Endothelial cell (in vitro differentiated cells): ENCODE data around the gene KANK3. TPM values are rescaled to one million over a fixed set of nuclear protein-coding genes. Genes with fewer than 3 reads are reported as not detected.
"Not testable (repeated sequence)": the region's sequence is repeated elsewhere in the genome, so short reads cannot be mapped to it uniquely, and the experiment has no call there.

Source experiments
- DNase-seq: peaks from one replicate; pipeline ENCODE4 v3.0.0; 2021; ENCODE audit warnings: low spot score
- H3K27ac Mint-ChIP-seq: one replicate; pipeline ENCODE4 v1.8.0; 2021; ENCODE audit warnings: mixed read lengths, inconsistent platforms; ENCODE audit not compliant: unreplicated experiment
- H3K27me3 Mint-ChIP-seq: one replicate; pipeline ENCODE4 v1.8.0; 2021; ENCODE audit warnings: mild to moderate bottlenecking, moderate library complexity, mixed read lengths, inconsistent platforms; ENCODE audit not compliant: unreplicated experiment
- H3K36me3 Mint-ChIP-seq: one replicate; pipeline ENCODE4 v1.8.0; 2021; ENCODE audit warnings: mild to moderate bottlenecking, low read depth, mixed read lengths, inconsistent platforms; ENCODE audit not compliant: unreplicated experiment
- H3K4me1 Mint-ChIP-seq: one replicate; pipeline ENCODE4 v1.8.0; 2021; ENCODE audit warnings: mild to moderate bottlenecking, mixed read lengths, inconsistent platforms; ENCODE audit not compliant: unreplicated experiment
- H3K4me3 Mint-ChIP-seq: one replicate; pipeline ENCODE4 v1.8.0; 2021; ENCODE audit warnings: mild to moderate bottlenecking, mixed read lengths, inconsistent platforms; ENCODE audit not compliant: unreplicated experiment
- H3K9me3 Mint-ChIP-seq: one replicate; pipeline ENCODE4 v1.8.0; 2021; ENCODE audit warnings: mixed read lengths, inconsistent platforms; ENCODE audit not compliant: unreplicated experiment
- total RNA-seq: library from RNA; stranded (reverse); fragmentation: NEBNext Ultra II Directional; extraction: Animal tissue kit (Norgen Biotek cat#: 25700); gene quantifications from one replicate; pipeline ENCODE4 v1.2.1, GENCODE V29; 2021; ENCODE audit not compliant: unreplicated experiment
- TF ChIP-seq, protein P1 (sequence below): fragments of 200-600 bp; sonication (generic); IDR thresholded peaks from one replicate; pipeline ENCODE4 v1.5.0; 2021; ENCODE audit warnings: antibody characterized with exemption; ENCODE audit not compliant: unreplicated experiment

Gene KANK3
- total RNA-seq, 1 donor from 2014 or later = 109 TPM

GRCh38 chr19:8316351-8317125, 26.5 kb downstream of the KANK3 start:
- H3K4me3 Mint-ChIP-seq = peak overlapping the region; percentile 65
- peak overlapping the region; percentile 85 for H3K27ac Mint-ChIP-seq
- H3K27me3 Mint-ChIP-seq = peaks cover 15% of the 10 kb centered on the region
- H3K4me1 Mint-ChIP-seq = peaks cover 52% of the 10 kb centered on the region
- no peak for DNase-seq
- TF ChIP-seq, protein P1, sequence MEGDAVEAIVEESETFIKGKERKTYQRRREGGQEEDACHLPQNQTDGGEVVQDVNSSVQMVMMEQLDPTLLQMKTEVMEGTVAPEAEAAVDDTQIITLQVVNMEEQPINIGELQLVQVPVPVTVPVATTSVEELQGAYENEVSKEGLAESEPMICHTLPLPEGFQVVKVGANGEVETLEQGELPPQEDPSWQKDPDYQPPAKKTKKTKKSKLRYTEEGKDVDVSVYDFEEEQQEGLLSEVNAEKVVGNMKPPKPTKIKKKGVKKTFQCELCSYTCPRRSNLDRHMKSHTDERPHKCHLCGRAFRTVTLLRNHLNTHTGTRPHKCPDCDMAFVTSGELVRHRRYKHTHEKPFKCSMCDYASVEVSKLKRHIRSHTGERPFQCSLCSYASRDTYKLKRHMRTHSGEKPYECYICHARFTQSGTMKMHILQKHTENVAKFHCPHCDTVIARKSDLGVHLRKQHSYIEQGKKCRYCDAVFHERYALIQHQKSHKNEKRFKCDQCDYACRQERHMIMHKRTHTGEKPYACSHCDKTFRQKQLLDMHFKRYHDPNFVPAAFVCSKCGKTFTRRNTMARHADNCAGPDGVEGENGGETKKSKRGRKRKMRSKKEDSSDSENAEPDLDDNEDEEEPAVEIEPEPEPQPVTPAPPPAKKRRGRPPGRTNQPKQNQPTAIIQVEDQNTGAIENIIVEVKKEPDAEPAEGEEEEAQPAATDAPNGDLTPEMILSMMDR = no peak
- no peaks in the 10 kb centered on the region for H3K9me3 Mint-ChIP-seq
- peaks cover 11% of the 10 kb centered on the region for H3K36me3 Mint-ChIP-seq

DNA sequence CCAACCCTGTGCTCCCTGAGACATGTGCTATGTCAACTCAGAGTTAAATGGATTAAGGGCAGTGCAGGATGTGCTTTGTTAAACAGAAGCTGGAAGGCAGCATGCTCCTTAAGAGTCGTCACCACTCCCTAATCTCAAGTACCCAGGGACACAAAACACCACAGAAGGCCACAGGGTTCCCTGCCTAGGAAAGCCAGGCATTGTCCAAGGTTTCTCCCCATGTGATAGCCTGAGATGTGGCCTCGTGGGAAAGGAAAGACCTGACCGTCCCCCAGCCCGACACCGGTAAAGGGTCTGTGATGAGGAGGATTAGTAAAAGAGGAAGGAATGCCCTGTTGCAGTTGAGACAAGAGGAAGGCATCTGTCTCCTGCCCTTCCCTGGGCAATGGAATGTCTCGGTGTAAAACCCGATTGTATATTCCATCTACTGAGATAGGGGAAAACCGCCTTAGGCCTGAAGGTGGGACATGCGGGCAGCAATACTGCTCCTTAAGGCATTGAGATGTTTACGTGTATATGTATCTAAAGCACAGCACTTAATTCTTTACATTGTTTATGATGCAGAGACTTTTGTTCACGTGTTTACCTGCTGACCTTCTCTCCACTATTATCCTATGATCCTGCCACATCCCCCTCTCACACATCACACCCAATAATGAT, 28.0 kb downstream of the KANK3 start:
- Mint-ChIP-seq H3K36me3 (peaks cover 11% of the 10 kb centered on the region), H3K4me1 (peaks cover 50% of the 10 kb centered on the region), H3K27ac (peak overlapping the region; percentile 92)
- not testable (repeated sequence) for H3K4me3 Mint-ChIP-seq, DNase-seq, H3K27me3 Mint-ChIP-seq, H3K9me3 Mint-ChIP-seq

- TF ChIP-seq, protein P1 = no peak
- peak; percentile 2 for DNase-seq
- Mint-ChIP-seq H3K36me3 (peaks cover 17% of the 10 kb centered on the region), H3K27me3 (peaks cover 8% of the 10 kb centered on the region), H3K4me3 (no peak overlapping the region), H3K27ac (peak overlapping the region; percentile 52), H3K4me1 (peaks cover 56% of the 10 kb centered on the region), H3K9me3 (no peaks in the 10 kb centered on the region)
Measured at GRCh38 chr19:8311461-8312260, 31.4 kb downstream of the KANK3 start.

DNA sequence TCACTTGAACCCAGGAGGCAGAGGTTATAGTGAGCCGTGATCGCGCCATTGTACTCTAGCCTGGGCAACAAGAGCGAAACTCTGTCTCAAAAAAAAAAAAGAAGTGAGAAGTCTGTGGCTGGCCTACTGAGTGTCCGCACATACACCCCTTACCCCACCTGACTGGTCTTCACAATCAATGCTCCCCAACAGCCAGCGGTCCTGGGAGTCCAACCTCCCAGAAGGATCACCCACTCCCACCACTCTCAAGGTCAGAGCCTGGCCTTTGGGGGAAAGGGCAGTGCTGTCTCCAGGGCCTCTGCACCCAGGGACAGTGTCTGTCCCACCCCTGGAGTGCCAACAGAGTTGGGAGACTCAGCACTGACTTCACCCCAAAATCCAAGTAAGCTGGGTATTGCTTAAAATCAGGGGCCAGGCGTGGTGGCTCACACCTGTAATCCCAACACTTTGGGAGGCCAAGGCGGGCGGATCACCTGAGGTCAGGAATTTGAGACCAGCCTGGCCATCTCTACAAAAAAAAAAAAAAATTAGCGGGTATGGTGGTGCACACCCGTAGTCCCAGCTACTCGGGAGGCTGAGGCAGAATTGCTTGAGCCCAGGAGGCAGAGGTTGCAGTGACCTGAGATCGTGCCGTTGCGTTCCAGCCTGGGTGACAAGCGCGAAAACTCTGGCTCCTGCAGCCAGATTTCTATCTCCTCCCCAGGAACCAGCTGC, 32.6 kb downstream of the KANK3 start:
- TF ChIP-seq, protein P1 = no peak
- H3K27ac Mint-ChIP-seq = no peak overlapping the region
- H3K9me3 Mint-ChIP-seq = no peaks in the 10 kb centered on the region
- peaks cover 53% of the 10 kb centered on the region for H3K4me1 Mint-ChIP-seq
- DNase-seq = peak; percentile 1
- peaks cover 13% of the 10 kb centered on the region for H3K36me3 Mint-ChIP-seq
- no peak overlapping the region for H3K4me3 Mint-ChIP-seq
- peaks cover 11% of the 10 kb centered on the region for H3K27me3 Mint-ChIP-seq

- Mint-ChIP-seq H3K27ac (peak overlapping the region; percentile 59), H3K4me1 (peaks cover 42% of the 10 kb centered on the region), H3K4me3 (peak overlapping the region; percentile 93), H3K9me3 (no peaks in the 10 kb centered on the region), H3K36me3 (peaks cover 16% of the 10 kb centered on the region), H3K27me3 (peaks cover 9% of the 10 kb centered on the region)
- TF ChIP-seq, protein P1 = no peak
- peak; percentile 5 for DNase-seq
Measured at GRCh38 chr19:8308891-8309291, 34.2 kb downstream of the KANK3 start.
